Keratinocyte (primary cell): ENCODE data around the gene B3GLCT. TPM values are rescaled to one million over a fixed set of nuclear protein-coding genes. Genes with fewer than 3 reads are reported as not detected.

Experiments used
- DNase-seq: peaks from one replicate; pipeline ENCODE4 v3.0.0-alpha.2; 2011; ENCODE audit warnings: low read depth, missing footprints, low spot score
- FAIRE-seq: peaks from 2 replicates; lab custom pipeline; 2011; peaks lifted over from hg19 to GRCh38; lab: Jason Lieb, UNC
- H2AFZ ChIP-seq: 2 replicates; pipeline ENCODE4 v1.6.0; 2012; ENCODE audit warnings: low read length, control low read depth, inconsistent platforms; ENCODE audit not compliant: control insufficient read depth
- H3K27ac ChIP-seq: 2 replicates; pipeline ENCODE4 v1.5.1; 2011; ENCODE audit warnings: low read length; ENCODE audit not compliant: control insufficient read depth, insufficient read depth
- H3K27me3 ChIP-seq: 3 replicates; pipeline ENCODE4 v1.6.0; 2011; ENCODE audit warnings: low read length; ENCODE audit not compliant: control insufficient read depth, insufficient read depth; ENCODE audit errors: extremely low read depth
- H3K36me3 ChIP-seq, 2 experiments: 2 replicates in 1 of 2; 3 replicates in 1 of 2; pipeline ENCODE4 v1.5.1; 2011; ENCODE audit warnings: low read length in 2 of 2, mild to moderate bottlenecking in 1 of 2; ENCODE audit not compliant: control insufficient read depth in 2 of 2, insufficient read depth in 2 of 2; ENCODE audit errors: extremely low read depth in 1 of 2
- H3K4me1 ChIP-seq: 3 replicates; pipeline ENCODE4 v1.5.1; 2011; ENCODE audit warnings: low read length; ENCODE audit not compliant: control insufficient read depth, insufficient read depth; ENCODE audit errors: extremely low read depth
- H3K4me2 ChIP-seq: 3 replicates; pipeline ENCODE4 v1.6.0; 2011; ENCODE audit warnings: low read depth, low read length; ENCODE audit not compliant: control insufficient read depth, insufficient read depth; ENCODE audit errors: extremely low read depth
- H3K4me3 ChIP-seq, 3 experiments: fragments of 200-600 bp in 1 of 3; sonication (generic) in 1 of 3; 2 replicates in 2 of 3; 3 replicates in 1 of 3; pipeline ENCODE4 v1.5.1; 2011 to 2016; ENCODE audit warnings: low read length in 3 of 3, mild to moderate bottlenecking in 3 of 3, control low read depth in 2 of 3, inconsistent platforms in 1 of 3, low read depth in 1 of 3, mixed read lengths in 1 of 3, mixed run types in 1 of 3, moderate library complexity in 1 of 3; ENCODE audit not compliant: control insufficient read depth in 2 of 3, insufficient read depth in 2 of 3; ENCODE audit errors: extremely low read depth in 1 of 3
- H3K79me2 ChIP-seq: 2 replicates; pipeline ENCODE4 v1.6.0; 2012; ENCODE audit warnings: low read length; ENCODE audit not compliant: control insufficient read depth, insufficient read depth
- H3K9ac ChIP-seq: 3 replicates; pipeline ENCODE4 v1.6.0; 2011; ENCODE audit warnings: low read length; ENCODE audit not compliant: control insufficient read depth, insufficient read depth; ENCODE audit errors: extremely low read depth
- H3K9me1 ChIP-seq: 3 replicates; pipeline ENCODE4 v1.6.0; 2011; ENCODE audit warnings: low read length; ENCODE audit not compliant: control insufficient read depth, insufficient read depth; ENCODE audit errors: extremely low read depth
- H3K9me3 ChIP-seq: 2 replicates; pipeline ENCODE4 v1.5.1; 2012; ENCODE audit warnings: low read depth, low read length; ENCODE audit not compliant: control insufficient read depth
- H4K20me1 ChIP-seq: 3 replicates; pipeline ENCODE4 v1.6.0; 2011; ENCODE audit warnings: low read length; ENCODE audit not compliant: control insufficient read depth, insufficient read depth; ENCODE audit errors: extremely low read depth
- EZH2 ChIP-seq: IDR thresholded peaks from one replicate; pipeline ENCODE4 v1.6.1; 2012; ENCODE audit warnings: inconsistent platforms, mild to moderate bottlenecking, low read length, moderate library complexity
- dilution Hi-C: fragments of 300-500 bp; cut with MboI; formaldehyde crosslinking; loops from one replicate; pipeline ENCODE4 v1.7.0; 2020; ENCODE audit warnings: low sequenced_read_pairs; ENCODE audit not compliant: extremely low pct_ligation_motif_present
- polyA plus RNA-seq, 5 experiments: library from polyadenylated mRNA; depleted of rRNA in 3 of 5; stranded (reverse) in 3 of 5; stranded (forward) in 1 of 5; unstranded in 1 of 5; fragments of >200 nt; gene quantifications; 1 replicate in 1 of 5; 2 replicates in 3 of 5; 3 replicates in 1 of 5; pipeline versions ENCODE4 v1.2.1 to v1.2.3, GENCODE V29; 2011 to 2012; ENCODE audit warnings: missing spikeins in 2 of 5, low read depth in 1 of 5, low replicate concordance in 1 of 5
- TF ChIP-seq, protein P1 (sequence below), 3 experiments: IDR thresholded peaks in 1 of 3; conservative IDR thresholded peaks in 1 of 3; optimal IDR thresholded peaks in 1 of 3; 2 replicates in 2 of 3; 3 replicates in 1 of 3; pipeline versions ENCODE3 to v1.5.1; 2011; ENCODE audit warnings: low read length in 3 of 3, mild to moderate bottlenecking in 3 of 3, moderate library complexity in 2 of 3, control low read depth in 1 of 3, inconsistent platforms in 1 of 3; ENCODE audit not compliant: insufficient read depth in 2 of 3; ENCODE audit errors: extremely low read depth in 1 of 3

B3GLCT gene
- polyA plus RNA-seq, 1 donor (not counting 4 experiments of a cell fraction or from before 2014, with no cell fraction given) = 4.4 TPM

GRCh38 chr13:31380715-31381114 lies 180.9 kb downstream of the B3GLCT start:
- no peak for FAIRE-seq
- DNase-seq = no peak
- H4K20me1 ChIP-seq = no peaks in the 10 kb centered on the region
- H3K27me3 ChIP-seq = no peaks in the 10 kb centered on the region
- H3K4me3 ChIP-seq = no peak overlapping the region
- H3K27ac ChIP-seq = no peak overlapping the region
- no peaks in the 10 kb centered on the region for H3K4me1 ChIP-seq
- H3K9ac ChIP-seq = no peak overlapping the region
- no peak for TF ChIP-seq EZH2
- TF ChIP-seq, protein P1, sequence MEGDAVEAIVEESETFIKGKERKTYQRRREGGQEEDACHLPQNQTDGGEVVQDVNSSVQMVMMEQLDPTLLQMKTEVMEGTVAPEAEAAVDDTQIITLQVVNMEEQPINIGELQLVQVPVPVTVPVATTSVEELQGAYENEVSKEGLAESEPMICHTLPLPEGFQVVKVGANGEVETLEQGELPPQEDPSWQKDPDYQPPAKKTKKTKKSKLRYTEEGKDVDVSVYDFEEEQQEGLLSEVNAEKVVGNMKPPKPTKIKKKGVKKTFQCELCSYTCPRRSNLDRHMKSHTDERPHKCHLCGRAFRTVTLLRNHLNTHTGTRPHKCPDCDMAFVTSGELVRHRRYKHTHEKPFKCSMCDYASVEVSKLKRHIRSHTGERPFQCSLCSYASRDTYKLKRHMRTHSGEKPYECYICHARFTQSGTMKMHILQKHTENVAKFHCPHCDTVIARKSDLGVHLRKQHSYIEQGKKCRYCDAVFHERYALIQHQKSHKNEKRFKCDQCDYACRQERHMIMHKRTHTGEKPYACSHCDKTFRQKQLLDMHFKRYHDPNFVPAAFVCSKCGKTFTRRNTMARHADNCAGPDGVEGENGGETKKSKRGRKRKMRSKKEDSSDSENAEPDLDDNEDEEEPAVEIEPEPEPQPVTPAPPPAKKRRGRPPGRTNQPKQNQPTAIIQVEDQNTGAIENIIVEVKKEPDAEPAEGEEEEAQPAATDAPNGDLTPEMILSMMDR (optimal IDR thresholded peaks at IDR 0.05 in 1 of 3, IDR thresholded peaks at IDR 0.05 in 1 of 3, conservative IDR thresholded peaks at IDR 0.05 in 1 of 3; ENCODE audit: extremely low read depth in 1 of 3, insufficient read depth in 2 of 3, low read length in 3 of 3) = no peak
- no peak overlapping the region for H2AFZ ChIP-seq
- no peak overlapping the region for H3K4me2 ChIP-seq
- dilution Hi-C loops = no loop called here
- H3K9me3 ChIP-seq = no peaks in the 10 kb centered on the region
- H3K9me1 ChIP-seq = no peaks in the 10 kb centered on the region
- H3K79me2 ChIP-seq = no peaks in the 10 kb centered on the region
- no peaks in the 10 kb centered on the region for H3K36me3 ChIP-seq

Other genes with a start within 250 kb of the B3GLCT start
- gene HSPH1, start 38.1 kb upstream of the B3GLCT start, polyA plus RNA-seq = 54.3 to 111 TPM (median 73.5 TPM) in 3 replicates